ENCODE results near the gene CYYR1. TPM values are rescaled to one million over a fixed set of nuclear protein-coding genes. Genes with fewer than 3 reads are reported as not detected.
"Not testable (repeated sequence)": the region's sequence is repeated elsewhere in the genome, so short reads cannot be mapped to it uniquely, and the experiment has no call there.

Gene CYYR1
- total RNA-seq, 1 donor from 2014 or later = 28.2 TPM

DNA sequence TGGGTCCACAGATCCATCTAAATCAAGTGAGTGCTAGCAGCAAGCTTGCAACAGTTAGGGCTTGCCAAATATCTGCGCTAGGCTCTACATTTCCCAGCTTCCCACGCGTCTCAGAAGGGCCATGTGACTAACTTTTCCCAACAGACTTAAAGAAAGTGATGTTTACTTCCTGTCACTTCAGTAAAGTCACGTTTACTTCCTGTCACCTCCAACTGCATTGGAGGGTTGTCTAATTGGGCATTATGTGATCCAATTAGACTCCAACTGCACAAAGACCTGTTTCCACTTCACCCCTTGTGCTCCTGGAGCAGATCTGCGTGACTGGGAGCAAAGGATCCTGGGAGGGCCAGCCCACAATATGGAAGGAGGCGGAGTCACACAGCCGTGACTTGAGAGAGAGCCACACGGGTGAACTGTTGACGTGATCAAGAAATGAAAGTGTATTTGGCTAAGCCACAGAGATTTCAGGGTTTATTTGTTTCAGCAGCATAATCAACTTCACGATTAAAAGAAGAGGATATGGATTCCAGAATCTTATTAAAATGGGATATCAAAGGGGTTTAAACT lies 77.7 kb downstream of the CYYR1 start:
- DNase-seq (ENCODE audit: extremely low read depth, low read depth, low spot score) = no peak

DNA sequence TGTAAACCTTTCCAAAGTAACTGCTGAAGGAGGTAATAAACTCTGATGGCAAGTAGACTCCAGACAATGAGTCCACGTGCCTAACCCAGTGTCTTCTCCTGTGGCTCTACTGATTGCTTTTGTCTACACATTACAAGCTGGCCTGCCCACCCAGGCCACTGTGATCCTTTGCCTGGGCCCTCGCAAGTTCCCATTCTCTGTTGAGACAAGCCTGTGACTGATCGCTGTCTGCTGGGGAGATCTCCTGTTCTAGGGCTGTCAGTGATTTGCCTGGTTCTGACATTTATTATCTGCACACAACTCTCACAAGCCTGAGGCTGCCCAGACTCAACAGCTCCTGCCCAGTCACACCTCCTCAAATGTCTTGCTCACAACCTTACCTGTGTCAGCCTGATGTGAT lies 81.4 kb downstream of the CYYR1 start:
- no peak for DNase-seq (ENCODE audit: extremely low read depth, low read depth, low spot score)

DNA sequence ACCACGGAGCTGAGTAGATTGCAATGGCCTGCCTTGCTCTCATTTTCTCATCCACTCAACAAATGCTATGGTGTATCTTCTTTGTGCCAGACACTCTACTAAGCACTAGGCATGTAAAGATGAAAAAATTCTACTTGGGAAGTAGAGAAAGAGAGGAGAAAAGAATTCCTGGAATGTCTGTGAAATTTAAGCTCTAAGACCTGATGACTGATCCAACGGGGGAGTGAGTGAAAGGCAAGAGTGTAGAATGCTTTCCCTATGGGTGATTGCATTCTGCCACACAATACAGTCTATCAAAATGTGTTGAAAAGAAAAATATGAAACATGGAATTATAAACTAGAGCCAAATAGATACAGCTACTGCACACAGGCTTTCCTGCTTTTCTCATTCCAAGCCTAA lies 82.3 kb downstream of the CYYR1 start:
- no peak for DNase-seq (ENCODE audit: extremely low read depth, low read depth, low spot score)

DNA sequence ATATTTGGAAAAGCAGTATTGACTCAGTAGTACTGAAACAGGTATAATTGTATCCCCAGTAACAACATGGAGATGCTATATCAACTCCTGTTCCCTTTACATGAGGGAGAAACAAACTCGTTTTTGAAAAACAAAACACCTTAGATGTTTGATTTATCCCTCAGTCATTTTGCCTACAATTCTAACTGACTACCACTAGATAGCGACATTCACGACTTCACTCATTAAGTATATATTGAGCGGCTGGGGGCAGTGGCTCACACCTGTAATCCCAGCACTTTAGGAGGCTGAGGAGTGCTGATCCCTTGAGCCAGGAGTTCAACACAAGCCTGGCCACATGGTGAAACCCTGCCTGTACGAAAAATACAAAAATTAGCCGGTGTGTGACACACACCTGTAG lies 83.3 kb downstream of the CYYR1 start:
- no peak for DNase-seq (ENCODE audit: extremely low read depth, low read depth, low spot score)

DNA sequence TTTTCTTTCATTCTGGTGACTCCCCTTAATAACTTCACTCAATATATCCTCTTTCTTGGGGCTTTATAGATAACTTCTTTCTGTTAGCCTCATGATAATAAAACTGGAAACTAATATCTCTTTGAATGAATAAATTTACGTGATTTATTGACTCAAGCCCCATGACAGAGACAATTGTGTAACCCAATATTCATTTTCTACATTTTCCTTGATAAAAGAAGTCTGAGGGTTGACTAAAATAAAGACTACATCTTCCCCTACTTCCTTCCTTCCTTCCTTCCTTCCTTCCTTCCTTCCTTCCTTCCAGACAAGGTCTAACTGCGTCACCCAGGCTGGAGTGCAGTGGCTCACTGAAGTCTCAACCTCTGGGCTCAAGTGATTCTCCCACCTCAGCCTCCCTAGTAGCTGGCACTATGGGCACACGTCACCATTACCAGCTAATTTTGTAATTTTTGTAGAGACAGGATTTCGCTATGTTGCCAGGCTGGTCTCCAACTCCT lies 85.1 kb downstream of the CYYR1 start:
- no peak for DNase-seq (ENCODE audit: extremely low read depth, low read depth, low spot score)

DNA sequence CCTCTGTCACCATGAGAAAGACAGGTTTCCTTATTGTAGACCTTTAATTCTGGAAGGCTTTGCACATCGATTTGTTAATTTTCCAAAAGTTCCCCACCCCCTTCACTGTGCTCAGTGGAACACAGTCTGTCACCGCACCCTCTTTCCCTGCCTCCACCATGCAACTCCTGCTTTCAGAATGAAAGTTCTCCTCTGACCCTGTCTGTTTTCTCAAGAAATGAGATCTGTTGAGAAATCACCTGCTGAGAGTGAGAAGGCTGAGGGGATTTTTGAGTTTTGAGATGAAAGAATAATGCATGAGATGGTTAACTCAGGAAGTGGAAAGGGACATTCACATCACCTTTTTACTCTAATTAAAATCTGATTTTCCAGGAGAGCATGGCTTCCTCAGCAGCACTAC lies 99.6 kb downstream of the CYYR1 start:
- no peak for DNase-seq (ENCODE audit: extremely low read depth, low read depth, low spot score)

GRCh38 chr21:26471099-26471471 lies 102.0 kb downstream of the CYYR1 start:
- no peak for DNase-seq (ENCODE audit: extremely low read depth, low read depth, low spot score)

DNA sequence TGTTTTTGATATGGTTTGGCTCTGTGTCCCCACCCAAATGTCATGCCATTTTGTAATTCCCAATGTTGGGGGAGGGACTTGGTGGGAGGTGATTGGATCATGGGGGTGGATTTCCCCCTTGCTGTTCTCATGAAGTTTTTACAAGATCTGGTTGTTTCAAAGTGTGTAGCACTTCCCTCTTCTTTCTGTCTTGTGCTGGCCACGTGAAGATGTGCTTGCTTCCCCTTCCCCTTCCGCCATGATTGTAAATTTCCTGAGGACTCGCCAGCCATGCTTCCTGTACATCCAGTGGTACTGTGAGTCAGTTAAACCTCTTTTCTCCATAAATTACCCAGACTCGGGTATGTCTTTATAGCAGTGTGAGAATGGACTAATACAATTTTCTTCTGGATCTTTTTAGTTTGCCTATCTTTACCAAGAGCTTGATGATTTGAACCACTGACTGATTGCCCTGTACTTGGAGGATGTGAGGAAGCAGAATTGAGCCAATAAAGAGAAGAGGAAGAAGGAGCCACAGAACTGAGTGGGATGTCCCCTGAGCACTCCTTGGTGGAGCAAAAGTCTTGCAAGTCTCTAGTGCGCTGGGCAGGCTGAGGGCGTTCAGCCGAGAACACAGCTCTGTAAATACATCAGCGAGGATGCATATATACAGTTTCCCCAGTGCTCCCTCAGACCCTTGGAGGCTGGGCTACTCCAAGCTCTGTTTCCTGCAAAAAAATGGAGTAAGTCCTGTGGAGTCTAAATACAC lies 102.6 kb downstream of the CYYR1 start:
- DNase-seq (ENCODE audit: extremely low read depth, low read depth, low spot score) = no peak

DNA sequence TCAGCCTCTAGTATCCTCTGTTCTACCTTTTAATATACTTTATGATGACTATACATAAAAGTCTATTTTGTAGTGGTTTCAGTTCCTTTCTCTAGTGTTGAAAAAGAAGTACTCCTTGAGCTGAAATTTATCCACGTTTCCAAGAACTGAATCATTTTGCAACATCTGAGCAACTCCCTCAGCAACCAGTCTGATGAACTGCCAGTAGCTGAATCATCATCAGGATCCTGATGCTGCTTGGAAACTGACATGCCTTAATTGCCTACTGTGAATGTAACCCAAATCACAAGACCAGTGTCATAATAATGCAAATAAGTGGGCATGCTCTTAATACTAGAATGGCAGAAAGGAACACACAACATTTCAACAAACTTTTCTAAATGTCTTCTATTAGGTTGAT lies 103.3 kb downstream of the CYYR1 start:
- DNase-seq (ENCODE audit: extremely low read depth, low read depth, low spot score) = no peak

GRCh38 chr21:26465916-26466315 lies 107.2 kb downstream of the CYYR1 start:
- no peak for DNase-seq (ENCODE audit: extremely low read depth, low read depth, low spot score)

GRCh38 chr21:26461500-26461899 lies 111.6 kb downstream of the CYYR1 start:
- DNase-seq (ENCODE audit: extremely low read depth, low read depth, low spot score) = no peak

DNA sequence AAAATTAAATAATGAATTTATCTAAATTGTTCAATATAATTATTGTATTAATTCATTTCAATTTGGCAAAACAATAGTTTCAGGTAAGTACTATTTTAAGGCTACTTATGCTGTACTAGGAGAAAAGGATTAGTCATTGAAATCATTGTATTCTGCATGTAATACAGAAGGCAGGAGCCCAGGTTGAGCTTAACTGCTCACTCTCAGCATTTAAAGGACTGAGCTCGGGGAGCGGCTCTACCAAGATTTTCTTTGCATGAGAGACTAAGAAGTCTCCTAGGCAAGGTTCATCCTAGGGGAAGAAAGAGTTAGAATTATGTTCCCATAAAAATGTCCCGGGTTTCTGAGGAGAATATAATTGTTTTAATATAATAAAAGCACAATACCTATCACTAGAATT lies 112.5 kb downstream of the CYYR1 start:
- DNase-seq (ENCODE audit: extremely low read depth, low read depth, low spot score) = no peak

DNA sequence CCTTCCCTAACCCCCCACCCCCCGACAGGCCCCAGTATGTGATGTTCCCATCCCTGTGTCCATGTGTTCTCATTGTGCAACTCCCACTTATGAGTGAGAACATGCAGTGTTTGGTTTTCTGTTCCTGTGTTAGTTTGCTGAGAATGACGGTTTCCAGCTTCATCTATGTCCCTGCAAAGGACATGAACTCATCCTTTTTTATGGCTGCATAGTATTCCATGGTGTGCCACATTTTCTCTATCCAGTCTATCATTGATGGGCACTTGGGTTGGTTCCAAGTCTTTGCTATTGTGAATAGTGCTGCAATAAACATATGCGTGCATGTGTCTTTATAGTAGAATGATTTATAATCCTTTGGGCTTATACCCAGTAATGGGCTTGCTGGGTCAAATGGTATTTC lies 114.2 kb downstream of the CYYR1 start:
- not testable (repeated sequence) for DNase-seq (ENCODE audit: extremely low read depth, low read depth, low spot score)

GRCh38 chr21:26457817-26458216 lies 115.3 kb downstream of the CYYR1 start:
- no peak for DNase-seq (ENCODE audit: extremely low read depth, low read depth, low spot score)

DNA sequence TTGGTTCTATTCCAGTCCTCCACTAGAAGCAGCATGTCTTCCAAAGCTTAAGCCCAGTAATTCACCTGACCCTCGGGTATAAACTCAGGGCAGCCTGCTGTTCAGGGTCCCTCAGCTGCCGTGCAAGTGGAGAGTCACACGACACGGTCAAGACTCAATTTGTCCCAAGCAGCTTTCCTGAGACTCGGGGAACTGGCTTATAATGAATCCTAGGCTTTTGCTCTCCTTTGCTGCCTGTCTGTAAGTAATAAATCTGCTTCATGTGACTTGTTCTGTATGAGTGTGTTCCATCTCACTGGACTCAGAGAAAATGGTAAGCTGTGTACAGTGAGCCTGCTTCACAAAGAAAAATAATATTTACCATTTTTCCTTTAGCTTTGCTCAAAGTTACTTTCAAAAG lies 119.8 kb downstream of the CYYR1 start:
- no peak for DNase-seq (ENCODE audit: extremely low read depth, low read depth, low spot score)

GRCh38 chr21:26451081-26451740 lies 121.9 kb downstream of the CYYR1 start:
- DNase-seq (ENCODE audit: extremely low read depth, low read depth, low spot score) = no peak

DNA sequence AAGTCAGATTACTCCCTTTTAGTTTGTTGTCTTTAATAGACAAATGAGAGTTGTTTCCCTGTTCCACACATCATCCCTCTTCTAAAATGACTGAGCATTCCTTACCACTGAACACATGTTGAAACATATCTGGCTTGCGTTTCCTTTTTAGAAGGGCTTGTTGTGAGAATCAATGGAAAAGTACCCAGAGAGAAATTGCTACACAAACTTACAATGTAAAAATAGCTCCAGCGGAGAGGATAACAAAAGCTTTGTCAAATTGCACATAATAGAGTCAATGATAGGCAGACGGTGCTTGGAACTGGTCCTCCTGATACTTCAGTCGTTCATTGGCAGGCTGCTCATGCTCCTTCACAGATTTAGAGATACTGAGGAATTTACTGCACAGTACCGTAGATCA lies 123.9 kb downstream of the CYYR1 start:
- no peak for DNase-seq (ENCODE audit: extremely low read depth, low read depth, low spot score)

DNA sequence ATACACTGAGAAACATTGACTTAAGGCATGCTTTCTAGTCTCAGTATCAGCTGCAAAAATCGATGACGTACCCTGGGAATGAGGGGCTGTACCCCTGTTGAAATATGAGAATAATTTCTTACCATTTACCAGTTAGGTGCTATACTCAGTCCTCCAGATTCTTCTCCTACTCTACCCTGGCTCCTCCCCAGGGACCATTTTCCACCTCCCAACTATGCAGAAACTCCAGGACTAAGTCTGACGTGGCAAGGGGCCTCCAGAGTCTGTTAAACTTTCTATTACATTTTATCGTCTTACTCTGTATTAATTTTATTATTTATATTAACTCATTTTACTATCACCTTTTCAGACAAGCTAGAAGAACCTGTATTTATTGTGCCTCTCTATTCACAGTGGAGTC lies 124.3 kb downstream of the CYYR1 start:
- DNase-seq (ENCODE audit: extremely low read depth, low read depth, low spot score) = no peak

- no peak for DNase-seq (ENCODE audit: extremely low read depth, low read depth, low spot score)
Measured at GRCh38 chr21:26447932-26448475, 125.1 kb downstream of the CYYR1 start.

DNA sequence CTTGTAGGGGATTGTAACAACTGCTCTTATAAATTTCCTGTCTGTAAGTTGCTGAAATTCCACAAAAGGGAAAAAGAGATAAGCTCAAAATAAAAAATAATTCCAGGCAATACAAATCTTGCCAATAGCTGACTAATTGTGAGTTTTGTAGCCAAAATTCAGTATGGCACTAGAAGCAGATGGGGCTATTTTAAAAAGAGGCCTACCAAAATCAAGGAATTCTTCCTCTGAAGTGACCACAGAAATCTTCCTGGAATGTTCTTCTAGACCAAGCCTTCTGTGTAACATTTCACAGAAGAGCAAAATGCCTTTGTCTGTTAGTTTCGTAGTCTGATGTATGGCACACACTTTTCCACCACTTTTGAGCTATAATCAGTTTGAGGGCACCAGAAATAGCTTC lies 127.6 kb downstream of the CYYR1 start:
- DNase-seq (ENCODE audit: extremely low read depth, low read depth, low spot score) = no peak

GRCh38 chr21:26444646-26445045 lies 128.4 kb downstream of the CYYR1 start:
- no peak for DNase-seq (ENCODE audit: extremely low read depth, low read depth, low spot score)

GRCh38 chr21:26443867-26444266 lies 129.2 kb downstream of the CYYR1 start:
- no peak for DNase-seq (ENCODE audit: extremely low read depth, low read depth, low spot score)

Measured in glomerular endothelial cell (primary cell).